IPS-18a (cell line): Measurements from ENCODE around the gene SLC29A3.
A peak's percentile ranks its signal among the peaks of the same experiment; 100 is the strongest.

Source experiments
- H3K27ac ChIP-seq: one replicate; pipeline ENCODE4 v1.5.1; 2013; ENCODE audit warnings: low read length
- H3K27me3 ChIP-seq: one replicate; pipeline ENCODE4 v1.6.1; 2013; ENCODE audit warnings: mild to moderate bottlenecking, low read length; ENCODE audit not compliant: control insufficient read depth, insufficient read depth
- H3K36me3 ChIP-seq: one replicate; pipeline ENCODE4 v1.6.1; 2013; ENCODE audit warnings: low read depth, low read length; ENCODE audit not compliant: control insufficient read depth
- H3K4me1 ChIP-seq: one replicate; pipeline ENCODE4 v1.6.1; 2013; ENCODE audit warnings: low read depth, low read length; ENCODE audit not compliant: control insufficient read depth
- H3K4me3 ChIP-seq: one replicate; pipeline ENCODE4 v1.5.1; 2013; ENCODE audit warnings: low read length
- H3K9ac ChIP-seq: one replicate; pipeline ENCODE4 v1.6.1; 2013; ENCODE audit warnings: mild to moderate bottlenecking, low read length, moderate library complexity
- H3K9me3 ChIP-seq: one replicate; pipeline ENCODE4 v1.6.1; 2013; ENCODE audit warnings: low read depth, low read length; ENCODE audit not compliant: control insufficient read depth

SLC29A3 gene

GRCh38 chr10:71392292-71392691 lies 73.2 kb downstream of the SLC29A3 start:
- Histone ChIP-seq H3K9ac (no peak overlapping the region), H3K9me3 (no peaks in the 10 kb centered on the region), H3K36me3 (no peaks in the 10 kb centered on the region), H3K4me1 (no peaks in the 10 kb centered on the region), H3K27ac (no peak overlapping the region), H3K4me3 (no peak overlapping the region), H3K27me3 (peaks cover 15% of the 10 kb centered on the region)

GRCh38 chr10:71392791-71393781 lies 74.0 kb downstream of the SLC29A3 start:
- Histone ChIP-seq H3K4me3 (no peak overlapping the region), H3K27me3 (peaks cover 23% of the 10 kb centered on the region), H3K9ac (no peak overlapping the region), H3K4me1 (no peaks in the 10 kb centered on the region), H3K27ac (no peak overlapping the region), H3K36me3 (no peaks in the 10 kb centered on the region), H3K9me3 (no peaks in the 10 kb centered on the region)

DNA sequence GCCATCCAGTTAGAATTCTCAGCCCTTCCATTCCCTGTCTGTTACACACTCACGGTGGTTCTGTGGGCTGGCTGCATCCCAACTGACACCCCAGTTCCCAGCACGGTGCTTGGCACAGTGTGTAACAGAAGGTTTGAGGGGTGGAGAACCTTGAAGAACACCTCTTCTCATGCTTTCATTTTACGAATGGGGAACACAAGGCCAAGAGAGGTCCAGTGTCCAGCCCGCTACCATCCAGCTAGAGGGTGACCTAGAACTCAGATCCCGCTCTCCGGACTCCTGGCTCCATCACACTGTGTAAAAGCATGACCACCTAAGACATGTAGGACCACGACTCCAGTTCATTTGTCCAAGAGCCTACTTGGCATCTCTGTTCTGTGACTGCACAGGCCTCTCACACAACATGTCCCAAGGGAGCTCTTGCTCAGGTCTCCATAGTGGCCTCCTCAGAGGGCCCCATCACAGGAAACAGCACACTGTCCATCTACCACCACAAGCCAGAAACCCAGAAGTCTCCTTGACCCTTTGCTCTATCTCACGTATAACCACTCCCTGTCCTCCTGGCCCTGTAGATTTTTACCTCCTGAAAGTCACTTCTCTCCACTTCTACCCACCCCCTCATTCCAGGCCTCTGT lies 74.9 kb downstream of the SLC29A3 start:
- Histone ChIP-seq H3K4me1 (no peaks in the 10 kb centered on the region), H3K9me3 (no peaks in the 10 kb centered on the region), H3K9ac (no peak overlapping the region), H3K4me3 (no peak overlapping the region), H3K27me3 (peaks cover 32% of the 10 kb centered on the region), H3K36me3 (no peaks in the 10 kb centered on the region), H3K27ac (no peak overlapping the region)

DNA sequence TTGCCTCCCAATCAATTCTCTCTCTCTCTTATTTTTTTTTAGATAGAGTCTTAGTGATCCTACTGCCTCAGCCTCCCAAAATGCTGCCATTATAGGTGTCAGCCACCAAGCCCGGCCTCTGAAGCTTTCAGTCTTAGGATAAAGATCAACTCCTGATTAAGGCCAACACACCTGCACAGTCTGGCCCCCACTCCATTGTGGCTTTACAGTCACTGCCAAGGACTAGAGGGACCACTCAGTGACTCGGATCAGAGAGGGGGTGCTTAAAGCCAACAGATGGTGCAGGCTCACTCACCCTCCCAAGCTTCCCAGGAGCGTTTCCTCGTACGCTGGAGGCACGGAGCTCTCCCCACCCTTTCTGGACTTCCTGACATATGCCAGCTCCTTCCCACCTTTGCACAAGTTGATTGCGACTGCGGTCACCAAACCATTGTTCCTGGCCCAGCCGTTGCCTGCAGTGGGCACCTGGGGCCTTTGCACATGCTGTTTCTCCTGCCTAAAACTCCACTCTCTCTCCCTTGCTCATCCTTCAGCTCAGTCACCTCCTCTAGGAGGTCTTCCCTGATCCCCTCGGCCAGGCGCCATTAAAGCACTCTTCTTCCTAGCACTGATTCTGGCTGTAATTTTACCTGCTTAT lies 76.0 kb downstream of the SLC29A3 start:
- Histone ChIP-seq H3K9ac (no peak overlapping the region), H3K4me1 (no peaks in the 10 kb centered on the region), H3K36me3 (no peaks in the 10 kb centered on the region), H3K4me3 (no peak overlapping the region), H3K27me3 (peaks cover 43% of the 10 kb centered on the region), H3K27ac (no peak overlapping the region), H3K9me3 (no peaks in the 10 kb centered on the region)

GRCh38 chr10:71395621-71396020 lies 76.6 kb downstream of the SLC29A3 start:
- H3K27me3 ChIP-seq: peaks cover 45% of the 10 kb centered on the region
- peak overlapping the region; percentile 65 for H3K4me3 ChIP-seq

GRCh38 chr10:71396084-71396710 lies 77.1 kb downstream of the SLC29A3 start:
- Histone ChIP-seq H3K27ac (no peak overlapping the region), H3K9me3 (no peaks in the 10 kb centered on the region), H3K4me3 (peak overlapping the region; percentile 65), H3K9ac (peak overlapping the region; percentile 8), H3K36me3 (no peaks in the 10 kb centered on the region), H3K27me3 (peaks cover 47% of the 10 kb centered on the region), H3K4me1 (no peaks in the 10 kb centered on the region)

More at GRCh38 chr10:71395621-71396020, 76.6 kb downstream of the SLC29A3 start:
- H3K36me3 ChIP-seq: no peaks in the 10 kb centered on the region
- no peak overlapping the region for H3K27ac ChIP-seq
- H3K9me3 ChIP-seq: no peaks in the 10 kb centered on the region
- H3K4me1 ChIP-seq: no peaks in the 10 kb centered on the region
- H3K9ac ChIP-seq: no peak overlapping the region

GRCh38 chr10:71396711-71397295 lies 77.7 kb downstream of the SLC29A3 start, which contains the start of gene CDH23:
TSS of gene CDH23 (plus strand) at chr10:71396920. CDS start at chr10:71439832, 42,912 bp downstream.
- no peaks in the 10 kb centered on the region for H3K4me1 ChIP-seq
- peak within 1 kb of the TSS; percentile 72 for H3K4me3 ChIP-seq
- no peaks in the 10 kb centered on the region for H3K36me3 ChIP-seq
- peaks cover 51% of the 10 kb centered on the region for H3K27me3 ChIP-seq
- H3K27ac ChIP-seq: no peak within 1 kb of the TSS
- peak within 1 kb of the TSS; percentile 19 for H3K9ac ChIP-seq
- no peaks in the 10 kb centered on the region for H3K9me3 ChIP-seq

DNA sequence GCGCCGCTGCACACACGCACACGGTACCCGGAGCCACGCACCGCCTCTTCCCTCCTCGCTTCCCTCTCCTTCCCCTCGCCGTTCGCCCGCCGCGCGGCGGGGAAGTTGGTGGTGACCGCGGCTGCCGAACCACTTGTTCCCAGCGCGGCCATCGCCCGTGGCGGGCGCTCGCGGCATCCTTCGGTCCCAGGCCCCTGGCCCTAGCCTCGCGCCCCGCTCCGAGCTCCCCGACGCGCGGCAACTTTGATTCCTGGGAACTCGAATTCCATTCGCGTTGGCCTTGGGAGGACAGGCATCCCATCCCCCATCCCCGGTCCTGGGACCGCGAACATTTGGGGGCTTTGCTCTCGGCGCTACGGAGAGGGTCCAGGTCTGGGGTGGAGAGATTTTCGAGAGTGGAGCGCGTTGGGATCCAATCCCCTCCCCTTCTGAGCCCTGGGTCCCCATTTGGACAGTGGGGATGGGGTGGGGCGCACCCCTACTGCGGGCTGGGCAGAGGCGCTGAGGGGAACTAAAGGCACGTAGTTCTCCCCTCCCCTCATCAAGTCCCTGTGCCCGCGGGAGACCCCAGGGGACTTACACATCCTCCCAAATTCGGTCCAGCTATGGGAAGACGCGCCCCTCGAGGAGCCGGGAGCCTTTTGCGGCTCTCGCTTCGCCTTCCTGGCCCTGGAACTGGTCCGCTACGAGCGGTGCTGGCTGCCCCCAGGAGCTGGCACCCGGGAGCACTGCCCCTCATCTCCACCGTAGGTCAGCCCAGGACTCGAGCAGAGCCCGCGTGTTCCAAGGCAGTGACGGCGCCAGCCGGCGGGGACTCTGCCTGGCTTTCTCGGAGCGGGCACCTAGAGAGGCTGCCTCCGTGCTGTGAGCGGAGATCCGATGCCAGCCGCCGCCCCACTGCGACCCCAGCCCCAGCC lies 78.5 kb downstream of the SLC29A3 start:
- Histone ChIP-seq H3K36me3 (no peaks in the 10 kb centered on the region), H3K9me3 (no peaks in the 10 kb centered on the region), H3K27me3 (peaks cover 51% of the 10 kb centered on the region), H3K4me3 (peak overlapping the region; percentile 72), H3K27ac (no peak overlapping the region), H3K4me1 (no peaks in the 10 kb centered on the region), H3K9ac (peak overlapping the region; percentile 19)

DNA sequence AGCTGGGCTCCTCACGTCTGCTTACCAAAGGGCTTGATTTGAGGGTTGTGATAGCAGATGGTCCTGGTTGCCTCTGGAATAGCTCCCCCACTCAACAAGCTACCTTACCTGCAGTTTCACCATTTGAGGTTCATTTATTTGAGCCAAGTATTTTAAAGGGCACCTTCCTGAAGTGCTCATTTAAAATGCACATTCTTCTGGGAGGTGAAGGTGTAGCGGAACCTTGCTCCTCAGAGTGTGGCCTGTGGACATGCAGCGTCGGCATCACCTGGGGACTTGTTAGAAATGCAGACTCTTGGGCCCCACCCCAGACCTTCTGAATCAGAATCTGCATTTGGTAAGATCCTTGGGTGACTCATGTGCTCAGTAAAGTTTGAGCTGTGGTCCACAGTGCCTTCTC lies 79.9 kb downstream of the SLC29A3 start:
- H3K36me3 ChIP-seq: no peaks in the 10 kb centered on the region
- H3K9me3 ChIP-seq: no peaks in the 10 kb centered on the region
- no peaks in the 10 kb centered on the region for H3K4me1 ChIP-seq
- H3K9ac ChIP-seq: no peak overlapping the region
- peaks cover 51% of the 10 kb centered on the region for H3K27me3 ChIP-seq
- no peak overlapping the region for H3K4me3 ChIP-seq
- H3K27ac ChIP-seq: no peak overlapping the region

- H3K27ac ChIP-seq: no peak overlapping the region
- H3K27me3 ChIP-seq: peaks cover 50% of the 10 kb centered on the region
- no peaks in the 10 kb centered on the region for H3K36me3 ChIP-seq
- H3K4me1 ChIP-seq: no peaks in the 10 kb centered on the region
- H3K9me3 ChIP-seq: no peaks in the 10 kb centered on the region
- no peak overlapping the region for H3K4me3 ChIP-seq
- no peak overlapping the region for H3K9ac ChIP-seq
Observed at GRCh38 chr10:71399946-71400345, 80.9 kb downstream of the SLC29A3 start.
